SW480 (cell line): ENCODE data around the gene POLN.
"Not testable (repeated sequence)": the region's sequence is repeated elsewhere in the genome, so short reads cannot be mapped to it uniquely, and the experiment has no call there.

Experiments used
- DNase-seq: peaks from one replicate; pipeline ENCODE4 v3.0.0-alpha.2; 2016; ENCODE audit warnings: low spot score

Gene POLN

GRCh38 chr4:2219233-2219760 is 22.6 kb downstream of the POLN start:
- no peak for DNase-seq

- DNase-seq = no peak
Measured at GRCh38 chr4:2218436-2218835, 23.5 kb downstream of the POLN start.

- DNase-seq = peak; percentile 66
Measured at GRCh38 chr4:2217726-2218125, 24.2 kb downstream of the POLN start.

DNA sequence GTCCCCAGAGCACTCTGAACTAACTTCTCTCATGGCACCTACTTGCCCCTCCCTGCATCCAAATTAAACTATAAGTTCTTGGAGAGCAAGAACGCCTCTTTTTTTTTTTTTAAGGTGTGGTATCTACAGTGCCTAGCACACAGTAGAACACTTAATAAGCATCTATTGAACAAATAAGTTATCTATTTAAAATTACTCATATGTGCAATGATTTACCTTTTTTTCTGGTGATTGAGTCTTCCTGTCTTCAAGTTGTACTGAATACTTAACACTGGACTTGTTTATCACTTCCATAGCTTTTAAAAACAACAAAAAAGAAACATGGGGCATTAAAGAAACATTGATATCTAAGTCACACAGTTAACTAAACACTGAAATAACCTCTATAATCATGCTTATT is 29.1 kb downstream of the POLN start:
- DNase-seq = no peak

DNA sequence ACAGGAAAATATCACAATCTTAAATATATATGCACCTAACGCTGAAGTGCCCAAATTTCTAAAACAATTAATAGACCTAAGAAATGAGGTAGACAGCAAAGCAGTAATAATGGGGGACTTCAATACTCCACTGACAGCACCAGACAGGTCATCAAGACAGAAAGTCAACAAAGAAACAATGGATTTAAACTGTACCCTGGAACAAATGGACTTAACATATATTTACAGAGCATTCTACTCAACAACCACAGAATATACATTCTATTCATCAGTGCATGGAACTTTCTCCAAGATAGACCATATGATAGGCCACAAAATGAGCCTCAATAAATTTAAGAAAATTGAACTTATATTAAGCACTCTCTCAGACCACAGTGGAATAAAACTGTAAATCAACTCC is 39.1 kb downstream of the POLN start:
- DNase-seq = not testable (repeated sequence)

DNA sequence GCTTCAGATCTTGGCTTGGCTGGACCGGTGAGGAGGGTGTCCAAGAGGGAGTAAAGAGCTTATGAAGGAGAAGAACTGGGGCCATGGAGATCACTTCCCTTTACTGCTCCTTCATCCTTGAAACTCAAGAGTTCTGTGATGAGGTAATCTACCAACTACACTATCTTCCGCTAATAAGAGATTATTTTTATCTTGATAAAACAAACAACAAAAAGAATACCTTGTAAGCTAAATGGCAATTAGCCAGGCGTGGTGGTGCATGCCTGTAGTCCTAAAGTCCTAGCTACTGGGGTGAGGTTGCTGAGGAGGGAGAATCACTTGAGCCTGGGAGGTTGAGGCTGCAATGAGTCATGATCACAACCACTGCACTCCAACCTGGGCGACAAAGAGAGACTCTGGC is 47.4 kb downstream of the POLN start:
- DNase-seq = no peak

DNA sequence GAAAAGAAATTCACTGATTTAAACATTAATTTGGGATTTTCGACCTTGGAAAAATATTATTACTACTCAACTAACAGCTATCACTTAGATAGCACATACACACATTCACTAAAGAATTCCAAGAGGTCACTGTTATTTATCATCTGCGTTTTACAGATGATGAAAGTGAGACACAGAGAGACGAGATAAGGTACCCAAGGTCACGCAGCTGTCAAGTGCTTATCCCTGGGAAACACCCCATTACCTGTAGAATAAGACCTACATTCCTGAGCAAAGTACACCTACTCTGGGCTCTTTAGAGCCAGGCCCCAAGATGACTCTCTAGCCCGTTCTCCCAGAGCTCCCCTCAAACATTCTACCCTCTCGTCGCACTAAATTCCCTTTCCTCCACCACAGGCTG is 48.6 kb downstream of the POLN start:
- no peak for DNase-seq

- no peak for DNase-seq
Measured at GRCh38 chr4:2186865-2187172, 55.1 kb downstream of the POLN start.

DNA sequence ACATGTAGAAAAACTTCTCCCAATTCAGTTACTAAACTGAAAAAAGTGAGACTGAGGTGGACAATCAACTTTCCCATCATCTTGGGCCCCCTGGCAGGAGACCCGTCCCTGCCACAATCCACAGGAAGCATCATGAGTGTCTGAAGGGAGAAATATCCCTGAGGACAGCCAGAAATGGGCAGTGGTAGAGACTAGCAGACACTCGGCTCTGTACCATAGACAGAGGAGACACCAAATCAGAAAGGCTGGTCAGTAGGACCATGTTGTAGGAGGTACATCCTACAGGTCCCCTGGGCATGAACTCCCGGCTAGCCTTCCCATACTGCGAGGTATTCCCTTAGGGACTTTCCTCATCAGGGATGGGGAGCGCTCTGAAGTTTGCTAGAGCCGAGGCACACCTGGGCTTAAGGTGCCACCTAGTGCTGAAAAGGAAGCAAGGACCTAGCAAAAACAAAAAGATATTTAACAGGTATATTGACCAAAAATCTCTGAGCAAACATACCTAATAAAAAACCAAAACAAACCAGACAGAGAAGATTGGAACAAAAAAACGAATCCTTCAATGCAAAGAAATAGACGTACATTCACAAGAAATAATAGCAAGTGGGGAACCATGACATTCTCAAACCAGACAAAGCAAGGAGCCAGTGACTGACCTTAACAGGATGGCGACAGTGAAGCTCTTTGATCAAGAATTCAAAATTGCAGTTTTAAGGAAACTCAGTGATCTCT is 55.6 kb downstream of the POLN start:
- peak; percentile 73 for DNase-seq

DNA sequence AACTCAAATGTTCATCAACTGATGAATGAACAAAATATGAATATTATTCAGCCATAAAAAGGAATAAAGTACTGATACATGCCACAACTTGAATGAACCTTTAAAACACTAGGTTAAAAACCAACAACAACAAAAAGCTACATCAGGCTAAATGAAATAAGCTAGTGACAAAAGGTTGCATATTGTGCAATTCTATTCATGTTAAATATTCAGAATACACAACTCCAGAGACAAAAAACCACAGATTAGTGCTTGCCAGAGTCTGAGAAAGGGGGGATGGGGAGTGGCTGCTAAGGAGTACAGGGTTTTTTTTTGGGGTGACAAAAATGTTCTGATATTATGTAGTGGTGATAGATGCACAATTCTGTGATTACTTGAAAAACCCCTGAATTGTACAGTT is 58.5 kb downstream of the POLN start:
- DNase-seq = no peak

DNA sequence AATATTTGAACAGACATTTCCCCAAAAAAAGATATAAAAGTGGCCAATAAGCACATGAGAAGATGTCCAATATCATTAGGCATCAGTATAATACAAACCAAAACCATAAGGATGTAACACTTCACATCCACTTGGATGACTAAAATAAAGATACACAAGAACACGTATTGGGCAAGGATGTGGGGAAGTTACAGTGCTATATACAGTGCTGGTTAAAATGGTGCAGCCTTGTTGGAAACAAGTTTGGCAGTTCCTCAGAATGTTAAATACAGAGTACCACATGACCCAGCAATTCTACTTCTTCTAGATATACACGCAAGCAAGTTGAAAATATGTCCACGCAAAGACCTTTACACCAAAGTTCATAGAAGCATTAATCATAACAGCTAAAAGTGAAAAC is 58.9 kb downstream of the POLN start:
- no peak for DNase-seq

DNA sequence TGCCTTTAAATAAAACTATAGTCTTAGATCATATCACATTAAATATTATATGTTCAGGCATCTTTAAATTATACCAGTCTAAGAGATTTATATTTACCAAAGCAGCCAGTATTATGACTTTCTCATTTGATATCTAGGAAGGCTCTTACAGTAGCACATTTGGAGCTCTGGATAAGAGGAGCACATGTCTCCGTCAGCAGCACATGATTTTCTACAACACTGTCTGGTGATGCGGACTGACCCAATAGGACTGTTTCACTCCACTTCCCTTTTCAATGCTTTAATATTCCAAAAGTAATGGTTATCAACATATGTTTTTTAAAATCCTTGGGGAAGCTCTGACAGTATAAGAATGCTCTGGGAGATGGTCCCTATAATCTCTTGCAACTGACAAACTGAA is 61.5 kb downstream of the POLN start:
- no peak for DNase-seq

- DNase-seq = no peak
Measured at GRCh38 chr4:2179717-2180116, 62.2 kb downstream of the POLN start.

DNA sequence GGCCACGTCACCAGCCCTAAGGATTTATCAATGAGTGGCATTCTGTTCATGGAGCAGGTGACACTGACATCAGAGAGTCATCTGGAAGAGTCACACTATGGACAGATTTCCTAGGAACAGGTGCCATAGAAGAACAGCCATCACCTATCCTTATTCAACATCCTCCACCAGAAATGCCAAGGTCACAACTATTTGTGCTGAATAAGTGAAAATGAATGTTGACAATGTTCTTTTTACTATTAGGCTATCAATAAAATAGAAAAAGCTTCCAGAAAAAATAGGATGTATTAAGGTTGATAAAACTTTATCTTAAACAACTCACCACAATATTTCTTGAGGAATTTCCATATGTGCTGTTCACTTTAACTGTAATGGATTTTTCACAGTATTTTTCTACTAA is 62.9 kb downstream of the POLN start:
- DNase-seq = no peak

- DNase-seq = no peak
Measured at GRCh38 chr4:2177443-2178093, 64.4 kb downstream of the POLN start.

DNA sequence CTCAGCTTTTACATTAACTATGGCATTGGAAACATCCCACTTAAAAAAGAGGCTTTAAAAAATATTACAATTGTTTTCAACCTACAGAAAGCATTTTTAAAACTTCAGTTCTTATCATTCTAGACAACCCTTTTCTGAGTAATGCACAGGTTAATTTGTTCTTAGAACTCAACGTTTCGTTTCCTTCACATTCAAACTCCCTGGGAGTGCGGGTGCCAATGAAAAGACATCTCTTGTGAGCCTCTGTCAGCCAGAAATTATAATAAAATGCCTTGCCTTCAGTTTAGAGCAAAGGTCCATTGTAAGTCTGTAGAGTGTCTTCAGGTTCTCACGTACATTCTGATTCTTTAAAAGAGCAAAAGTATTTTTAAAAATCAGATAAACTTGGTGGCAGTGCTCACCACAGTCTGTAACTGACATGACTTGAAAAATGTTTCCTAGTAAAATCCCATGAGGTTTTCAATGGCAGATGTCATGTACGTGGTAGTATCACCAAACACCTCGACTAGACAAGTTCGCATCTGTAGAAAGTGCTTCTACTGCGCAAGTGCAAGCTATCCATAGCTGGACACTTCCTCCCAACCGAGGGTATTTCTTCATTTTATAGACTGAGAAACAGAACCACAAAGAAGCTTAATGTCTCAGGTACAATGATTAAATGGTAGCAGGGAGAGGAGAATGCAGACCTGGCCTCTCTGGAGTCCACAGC is 65.8 kb downstream of the POLN start:
- DNase-seq = no peak

DNA sequence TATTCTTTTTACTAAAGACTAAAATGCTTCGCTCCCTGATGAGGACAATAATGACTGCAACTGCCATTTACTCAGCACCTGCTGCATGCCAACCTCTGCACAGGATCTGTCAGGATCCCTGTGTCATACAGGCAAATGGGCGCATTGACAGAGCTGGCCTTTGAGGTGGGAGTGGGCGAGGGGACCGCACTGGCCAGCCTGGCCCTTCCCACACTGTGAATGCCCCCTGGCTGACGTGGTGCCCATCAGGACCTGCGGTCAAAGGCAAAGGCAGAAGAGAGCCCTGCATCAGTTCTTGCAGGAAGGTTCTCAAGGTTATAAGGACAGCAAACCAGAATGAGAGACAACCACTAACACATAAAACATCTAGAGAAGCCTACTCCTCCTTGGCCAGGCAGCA is 67.9 kb downstream of the POLN start:
- no peak for DNase-seq

- peak; percentile 6 for DNase-seq
Measured at GRCh38 chr4:2172627-2173231, 69.2 kb downstream of the POLN start.

- no peak for DNase-seq
Measured at GRCh38 chr4:2172161-2172560, 69.8 kb downstream of the POLN start.

GRCh38 chr4:2168469-2169319 is 73.2 kb downstream of the POLN start:
- peak; percentile 52 for DNase-seq

GRCh38 chr4:2166253-2166652 is 75.7 kb downstream of the POLN start:
- no peak for DNase-seq

DNA sequence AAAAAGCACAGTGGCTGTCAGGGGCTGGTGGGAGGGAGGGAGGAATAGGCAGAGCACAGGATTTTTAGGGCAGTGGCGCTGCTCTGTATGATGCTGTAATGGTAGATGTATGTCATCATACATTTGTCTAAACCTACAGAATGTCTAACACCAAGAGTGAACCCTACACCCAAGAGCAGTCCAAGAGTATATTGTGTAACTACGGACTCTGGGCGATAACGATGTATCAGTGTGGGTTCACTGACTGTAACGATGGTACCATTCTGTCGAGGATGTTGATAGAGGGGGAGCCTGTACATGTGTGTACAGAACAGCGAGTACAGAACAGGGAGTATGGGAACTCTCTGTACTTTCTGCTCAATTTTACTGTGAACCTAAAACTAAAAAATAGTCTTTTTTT is 76.5 kb downstream of the POLN start:
- no peak for DNase-seq
